ENCODE results near the gene CRYL1. TPM values are rescaled to one million over a fixed set of nuclear protein-coding genes. Genes with fewer than 3 reads are reported as not detected.

The CRYL1 gene
- total and polyA plus RNA-seq, 2 of the 8 experiments (the other 6 are each of a cell fraction or from before 2014, with no cell fraction given): 1.9 to 6.4 TPM

DNA sequence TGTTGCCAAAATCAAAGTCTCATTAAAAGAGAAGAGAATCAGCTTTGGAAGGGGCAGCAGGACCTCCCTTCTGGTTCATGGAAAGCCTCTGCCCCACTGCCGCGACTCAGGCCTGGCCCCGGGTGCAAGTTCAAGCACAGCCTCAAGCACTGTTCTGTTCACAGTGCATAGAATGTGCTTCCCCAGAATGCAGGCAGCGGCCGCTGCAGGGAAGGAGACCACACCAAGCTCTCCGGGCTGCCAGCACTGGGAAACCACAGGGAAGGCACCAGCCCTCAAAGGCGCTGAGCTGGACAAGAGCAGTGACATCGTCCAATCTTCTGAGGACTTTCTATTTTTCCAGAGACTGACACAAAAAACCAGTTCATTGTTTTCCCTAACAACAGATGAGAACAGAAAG lies 55.5 kb downstream of the CRYL1 start:
- Histone ChIP-seq H3K79me2 (ENCODE audit: control insufficient read depth in 1 of 2, insufficient read depth in 2 of 2, low read length in 2 of 2) (no peaks in the 10 kb centered on the region), H3K27ac (ENCODE audit: low read depth, low read length) (no peak overlapping the region), H2BK15ac (ENCODE audit: low read length) (no peak overlapping the region), H3K23me2 (ENCODE audit: low read depth, low read length) (no peaks in the 10 kb centered on the region; the same call in 1 of the 2 replicates), H4K20me1 (replicated peaks in 1 of 2; ENCODE audit: control insufficient read depth in 1 of 2, insufficient read depth in 2 of 2, low read length in 2 of 2) (no peaks in the 10 kb centered on the region), H2BK5ac (ENCODE audit: low read depth, low read length) (no peak overlapping the region), H3K4me1 (replicated peaks in 1 of 4; ENCODE audit: control insufficient read depth in 3 of 4, insufficient read depth in 4 of 4, low read length in 3 of 4) (no peaks in the 10 kb centered on the region), H4K91ac (replicated peaks; ENCODE audit: insufficient read length, low read length) (no peak overlapping the region), H3K14ac (ENCODE audit: insufficient read length) (no peak overlapping the region), H3K4me3 (ENCODE audit: extremely low read depth in 1 of 4, insufficient read depth in 2 of 4, low read depth in 3 of 4, low read length in 4 of 4) (no peak overlapping the region), H3K4ac (replicated peaks; ENCODE audit: insufficient read length, low read depth, low read length) (no peak overlapping the region), H3K18ac (ENCODE audit: extremely low read depth, low read length) (no peak overlapping the region), H2AK5ac (ENCODE audit: low read depth, low read length) (no peak overlapping the region), H3K9me3 (ENCODE audit: insufficient read depth in 2 of 2, low read depth in 1 of 2, low read length in 1 of 2) (no peaks in the 10 kb centered on the region; a peak in 1 of 4 replicates), H4K8ac (ENCODE audit: extremely low read depth, insufficient read depth, low read length) (no peak overlapping the region), H3K23ac (ENCODE audit: insufficient read length) (no peak overlapping the region), H2BK20ac (ENCODE audit: low read length) (no peak overlapping the region), H4K5ac (ENCODE audit: insufficient read length, low read depth, low read length) (no peak overlapping the region), H3K9ac (replicated peaks in 1 of 4; ENCODE audit: extremely low read depth in 1 of 4, low read depth in 3 of 4, low read length in 3 of 4) (no peak overlapping the region), H3K27me3 (replicated peaks in 1 of 4; ENCODE audit: control insufficient read depth in 3 of 4, extremely low read depth in 1 of 4, insufficient read depth in 3 of 4, low read length in 3 of 4) (no peaks in the 10 kb centered on the region), H3K56ac (replicated peaks; ENCODE audit: insufficient read length, low read depth, low read length) (no peak overlapping the region), H2BK120ac (replicated peaks; ENCODE audit: low read depth, low read length) (no peak overlapping the region), H3K4me2 (ENCODE audit: insufficient read depth in 1 of 2, low read depth in 2 of 2, low read length in 2 of 2) (no peak overlapping the region), H3K79me1 (ENCODE audit: low read depth, low read length) (no peaks in the 10 kb centered on the region), H2AFZ (ENCODE audit: low read length) (no peak overlapping the region), H2BK12ac (ENCODE audit: low read depth, low read length) (no peak overlapping the region), H3K36me3 (ENCODE audit: control insufficient read depth in 2 of 4, insufficient read depth in 4 of 4, low read length in 3 of 4) (no peaks in the 10 kb centered on the region)
- 93% methylated on average over 8 of the region's 8 CpGs; no CpG with 5 or more reads in 1 of the 2 experiments for WGBS, 2 experiments (ENCODE audit: extremely low coverage in 1 of 2, insufficient coverage in 1 of 2, insufficient read length in 1 of 2, insufficient replicate concordance in 2 of 2, low coverage in 1 of 2, low lambda C conversion rate in 2 of 2, missing lambda C conversion rate in 1 of 2)
- ChIA-PET CTCF (ENCODE audit: partially characterized antibody) (interaction anchor here (1.2 to 2.4 kb wide), 3 partner anchors 25 to 275 kb away, joined by 3 to 10 read pairs (median 4); no protein-coding TSS in a partner anchor), POLR2A (ENCODE audit: partially characterized antibody) (no interaction called here)
- DNase-seq (ENCODE audit: low read depth in 1 of 2, low spot score in 2 of 2) (no peak), FAIRE-seq (no peak)
- no peak for TF ChIP-seq POU5F1 (IDR thresholded peaks at IDR 0.05; ENCODE audit: low read depth, low read length)
- no peak for TF ChIP-seq CHD1 (IDR thresholded peaks at IDR 0.05; ENCODE audit: low read depth, low read length)
